Measurements from ENCODE around the gene ARHGEF7.

ARHGEF7 gene

GRCh38 chr13:111341886-111342285 lies 226.8 kb downstream of the ARHGEF7 start:
- no peak for DNase-seq (ENCODE audit: low spot score)
- TF ChIP-seq CTCF (IDR thresholded peaks at IDR 0.05; ENCODE audit: extremely low read depth, missing control alignments), result no peak

GRCh38 chr13:111342721-111343120 lies 227.6 kb downstream of the ARHGEF7 start:
- no peak for DNase-seq (ENCODE audit: low spot score)
- no peak for TF ChIP-seq CTCF (IDR thresholded peaks at IDR 0.05; ENCODE audit: extremely low read depth, missing control alignments)

- no peak for TF ChIP-seq CTCF (IDR thresholded peaks at IDR 0.05; ENCODE audit: extremely low read depth, missing control alignments)
Observed at GRCh38 chr13:111343186-111343805, 228.2 kb downstream of the ARHGEF7 start.

GRCh38 chr13:111344471-111345191 lies 229.5 kb downstream of the ARHGEF7 start:
- no peak for DNase-seq (ENCODE audit: low spot score)

More at GRCh38 chr13:111343186-111343805, 228.2 kb downstream of the ARHGEF7 start:
- no peak for DNase-seq (ENCODE audit: low spot score)

GRCh38 chr13:111345682-111346081 lies 230.6 kb downstream of the ARHGEF7 start:
- no peak for TF ChIP-seq CTCF (IDR thresholded peaks at IDR 0.05; ENCODE audit: extremely low read depth, missing control alignments)
- DNase-seq (ENCODE audit: low spot score), result no peak

More at GRCh38 chr13:111344471-111345191, 229.5 kb downstream of the ARHGEF7 start:
- no peak for TF ChIP-seq CTCF (IDR thresholded peaks at IDR 0.05; ENCODE audit: extremely low read depth, missing control alignments)

GRCh38 chr13:111346101-111346680 lies 231.1 kb downstream of the ARHGEF7 start:
- no peak for DNase-seq (ENCODE audit: low spot score)

More at GRCh38 chr13:111346101-111346680, 231.1 kb downstream of the ARHGEF7 start:
- no peak for TF ChIP-seq CTCF (IDR thresholded peaks at IDR 0.05; ENCODE audit: extremely low read depth, missing control alignments)
